SK-N-SH treated with all-trans-retinoic acid at 6 μM for 48 hours (cell line): ENCODE measurements around the gene TRPV3.
"Not testable (repeated sequence)": the region's sequence is repeated elsewhere in the genome, so short reads cannot be mapped to it uniquely, and the experiment has no call there.

ENCODE experiments used
- ATAC-seq: fragments of 200-7000 bp; cut with Tn5 transposase; 3 replicates; pipeline ENCODE4 v1.9.1; 2020; ENCODE audit warnings: mild to moderate bottlenecking, moderate library complexity
- ARNTL ChIP-seq: fragments of 450-650 bp; formaldehyde crosslinking; IDR thresholded peaks from 2 replicates; pipeline ENCODE4 v1.5.0; 2020; ENCODE audit warnings: low read depth, mild to moderate bottlenecking, moderate library complexity, borderline replicate concordance
- BACH2 ChIP-seq: fragments of 250-450 bp; sonication (Bioruptor Pico); IDR thresholded peaks from 2 replicates; pipeline ENCODE4 v1.9.0; 2021; ENCODE audit warnings: mild to moderate bottlenecking, borderline replicate concordance
- CSDC2 ChIP-seq: fragments of 250-450 bp; sonication (Bioruptor Pico); IDR thresholded peaks from 2 replicates; pipeline ENCODE4 v1.5.0; 2020; ENCODE audit warnings: mild to moderate bottlenecking, moderate library complexity
- CSRNP3 ChIP-seq: fragments of 250-450 bp; sonication (Bioruptor Pico); IDR thresholded peaks from 2 replicates; pipeline ENCODE4 v1.5.1; 2021; ENCODE audit warnings: mild to moderate bottlenecking, moderate library complexity
- ESRRG ChIP-seq: fragments of 250-450 bp; sonication (Bioruptor Pico); IDR thresholded peaks from 2 replicates; pipeline ENCODE4 v1.6.1; 2021; ENCODE audit warnings: mild to moderate bottlenecking
- GLIS3 ChIP-seq: fragments of 250-450 bp; sonication (Bioruptor Pico); IDR thresholded peaks from 2 replicates; pipeline ENCODE4 v1.5.0; 2020; ENCODE audit warnings: mild to moderate bottlenecking, moderate library complexity
- ISL1 ChIP-seq: fragments of 250-450 bp; sonication (Bioruptor Pico); IDR thresholded peaks from 2 replicates; pipeline ENCODE4 v2.1.2; 2022; ENCODE audit warnings: mild to moderate bottlenecking, moderate library complexity
- OSR1 ChIP-seq: fragments of 250-450 bp; sonication (Bioruptor Pico); IDR thresholded peaks from 2 replicates; pipeline ENCODE4 v1.8.0; 2022; ENCODE audit warnings: moderate library complexity, mild to moderate bottlenecking, inconsistent platforms
- PATZ1 ChIP-seq: fragments of 250-450 bp; sonication (Bioruptor Pico); IDR thresholded peaks from 2 replicates; pipeline ENCODE4 v1.8.0; 2020; ENCODE audit warnings: mild to moderate bottlenecking, moderate library complexity, borderline replicate concordance
- POU6F1 ChIP-seq: fragments of 250-450 bp; sonication (Bioruptor Pico); IDR thresholded peaks from 2 replicates; pipeline ENCODE4 v1.8.0; 2021; ENCODE audit warnings: low read depth, mild to moderate bottlenecking, moderate library complexity, borderline replicate concordance
- PPARA ChIP-seq: fragments of 250-450 bp; sonication (Bioruptor Pico); IDR thresholded peaks from 2 replicates; pipeline ENCODE4 v1.5.0; 2020; ENCODE audit warnings: mild to moderate bottlenecking, borderline replicate concordance
- RARB ChIP-seq: fragments of 250-450 bp; sonication (Bioruptor Pico); IDR thresholded peaks from 2 replicates; pipeline ENCODE4 v1.8.0; 2021; ENCODE audit warnings: mild to moderate bottlenecking, moderate library complexity
- SNAI2 ChIP-seq: fragments of 250-450 bp; sonication (Bioruptor Pico); IDR thresholded peaks from 2 replicates; pipeline ENCODE4 v1.5.0; 2020; ENCODE audit warnings: mild to moderate bottlenecking, moderate library complexity
- TCF4 ChIP-seq: fragments of 250-450 bp; sonication (Bioruptor Pico); IDR thresholded peaks from 2 replicates; pipeline ENCODE4 v1.8.0; 2021; ENCODE audit warnings: mild to moderate bottlenecking, moderate library complexity, borderline replicate concordance
- TOX ChIP-seq: fragments of 250-450 bp; sonication (Bioruptor Pico); IDR thresholded peaks from 2 replicates; pipeline ENCODE4 v1.8.0; 2021; ENCODE audit warnings: mild to moderate bottlenecking, moderate library complexity, borderline replicate concordance
- TSHZ2 ChIP-seq: fragments of 250-450 bp; sonication (Bioruptor Pico); IDR thresholded peaks from 2 replicates; pipeline ENCODE4 v1.5.0; 2020; ENCODE audit warnings: mild to moderate bottlenecking, moderate library complexity
- ZC3H10 ChIP-seq: fragments of 250-450 bp; sonication (Bioruptor Pico); IDR thresholded peaks from 2 replicates; pipeline ENCODE4 v1.5.1; 2021; ENCODE audit warnings: mild to moderate bottlenecking, moderate library complexity
- ZFP3 ChIP-seq: fragments of 250-450 bp; sonication (Bioruptor Pico); IDR thresholded peaks from 2 replicates; pipeline ENCODE4 v1.5.0; 2020; ENCODE audit warnings: mild to moderate bottlenecking, moderate library complexity
- ZFP30 ChIP-seq: fragments of 450-650 bp; formaldehyde crosslinking; IDR thresholded peaks from 2 replicates; pipeline ENCODE4 v1.5.0; 2022; ENCODE audit warnings: mild to moderate bottlenecking, moderate library complexity
- ZNF565 ChIP-seq: fragments of 450-650 bp; formaldehyde crosslinking; conservative IDR thresholded peaks from 2 replicates; pipeline ENCODE4 v1.5.0; 2020; ENCODE audit warnings: low read depth, mild to moderate bottlenecking, moderate library complexity
- ZNF70 ChIP-seq: fragments of 450-650 bp; formaldehyde crosslinking; IDR thresholded peaks from 2 replicates; pipeline ENCODE4 v1.5.0; 2020; ENCODE audit warnings: mild to moderate bottlenecking, moderate library complexity
- ZNF8 ChIP-seq: fragments of 450-650 bp; formaldehyde crosslinking; IDR thresholded peaks from 2 replicates; pipeline ENCODE4 v1.5.0; 2020; ENCODE audit warnings: mild to moderate bottlenecking, moderate library complexity

The TRPV3 gene

GRCh38 chr17:3526971-3527370 lies 30.6 kb downstream of the TRPV3 start:
- ATAC-seq = no peak
- TF ChIP-seq OSR1 (CRISPR knock-in tag) (no peak), TOX (no peak), ZFP30 (CRISPR knock-in tag) (no peak), RARB (no peak), BACH2 (no peak), ARNTL (no peak)
- TF ChIP-seq, all 23 proteins: peak for 0

- TF ChIP-seq CSRNP3 (CRISPR knock-in tag) (no peak), CSDC2 (CRISPR knock-in tag) (no peak), TOX (no peak), ZNF70 (no peak), SNAI2 (CRISPR knock-in tag) (no peak), OSR1 (CRISPR knock-in tag) (no peak), ZFP3 (CRISPR knock-in tag) (no peak), ZNF565 (no peak), ISL1 (no peak), BACH2 (no peak), TSHZ2 (CRISPR knock-in tag) (no peak), ARNTL (no peak), TCF4 (CRISPR knock-in tag) (no peak), ZFP30 (CRISPR knock-in tag) (no peak), ZNF8 (no peak), POU6F1 (CRISPR knock-in tag) (no peak)
- ATAC-seq = no peak
Measured at GRCh38 chr17:3526491-3526890, 31.1 kb downstream of the TRPV3 start.

DNA sequence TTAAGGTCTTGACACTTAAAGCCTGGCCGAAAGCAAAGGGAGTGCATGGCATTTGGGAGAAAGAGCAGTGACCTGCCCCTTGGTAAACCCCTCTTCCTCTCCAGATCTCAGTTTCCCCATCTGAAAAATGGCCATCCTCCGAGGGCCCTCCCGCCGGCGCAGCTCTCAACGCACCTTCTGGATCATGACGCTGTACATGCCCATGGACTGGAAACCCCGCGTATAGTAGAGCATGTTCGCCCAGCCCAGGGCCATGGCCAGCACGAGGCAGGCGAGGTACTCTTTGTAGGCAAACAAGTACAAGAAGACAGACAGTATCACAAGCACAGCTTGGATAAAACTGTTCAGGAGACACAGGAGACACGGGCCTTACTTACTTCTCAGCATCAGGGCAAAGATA lies 33.6 kb downstream of the TRPV3 start:
- ATAC-seq = no peak
- TF ChIP-seq GLIS3 (CRISPR knock-in tag) (no peak), ESRRG (CRISPR knock-in tag) (no peak), TSHZ2 (CRISPR knock-in tag) (no peak), OSR1 (CRISPR knock-in tag) (no peak), ZNF8 (no peak), ZC3H10 (CRISPR knock-in tag) (no peak), TCF4 (CRISPR knock-in tag) (no peak), CSRNP3 (CRISPR knock-in tag) (no peak), SNAI2 (CRISPR knock-in tag) (no peak), ZNF565 (no peak), ARNTL (no peak), ZFP30 (CRISPR knock-in tag) (no peak), PPARA (CRISPR knock-in tag) (no peak), PATZ1 (CRISPR knock-in tag) (no peak), ISL1 (no peak), RARB (no peak), ZNF70 (no peak)
- TF ChIP-seq, all 23 proteins: peak for 0

DNA sequence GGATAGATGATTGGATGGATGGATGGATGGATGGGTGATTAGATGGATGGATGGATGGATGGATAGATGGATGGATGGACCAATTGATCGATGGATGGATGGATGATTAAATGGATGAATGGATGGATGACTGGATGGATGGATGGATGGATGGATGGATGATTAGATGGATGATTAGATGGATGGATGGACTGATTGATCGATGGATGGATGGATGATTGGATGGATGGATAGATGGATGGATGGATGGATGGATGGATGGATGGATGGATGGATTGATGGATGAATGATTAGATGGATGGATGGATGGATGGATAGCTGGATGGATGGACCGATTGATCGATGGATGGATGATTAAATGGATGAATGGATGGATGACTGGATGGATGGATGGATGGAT lies 38.1 kb downstream of the TRPV3 start:
- ATAC-seq = not testable (repeated sequence)
